Right kidney (tissue), 1 donor: ENCODE results near the gene MICU1.
A peak's percentile ranks its signal among the peaks of the same experiment; 100 is the strongest.

Source experiments
- DNase-seq: peaks from one replicate; pipeline ENCODE4 v3.0.0-alpha.2; 2016

MICU1 gene

DNA sequence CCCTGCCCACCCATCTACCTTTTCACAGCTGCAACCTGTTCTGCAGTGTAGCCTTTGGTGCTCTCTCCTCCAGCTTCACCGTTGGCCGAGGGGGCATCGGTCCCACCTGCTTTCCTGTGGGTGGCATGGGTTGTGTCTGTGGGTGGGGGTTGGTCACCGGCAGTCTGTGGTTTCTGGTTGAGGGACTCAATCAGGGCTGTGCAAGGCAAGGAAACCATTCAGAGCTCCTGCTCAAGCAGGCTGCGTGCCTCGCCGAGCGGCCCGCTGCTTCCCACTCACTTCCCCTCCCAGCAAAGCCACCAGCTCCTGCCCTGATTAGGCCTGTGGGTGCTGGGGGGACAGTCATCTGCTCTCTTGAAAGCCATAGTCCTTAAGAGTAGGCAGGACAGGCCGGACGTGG, 280.9 kb downstream of the MICU1 start:
- DNase-seq: no peak

DNA sequence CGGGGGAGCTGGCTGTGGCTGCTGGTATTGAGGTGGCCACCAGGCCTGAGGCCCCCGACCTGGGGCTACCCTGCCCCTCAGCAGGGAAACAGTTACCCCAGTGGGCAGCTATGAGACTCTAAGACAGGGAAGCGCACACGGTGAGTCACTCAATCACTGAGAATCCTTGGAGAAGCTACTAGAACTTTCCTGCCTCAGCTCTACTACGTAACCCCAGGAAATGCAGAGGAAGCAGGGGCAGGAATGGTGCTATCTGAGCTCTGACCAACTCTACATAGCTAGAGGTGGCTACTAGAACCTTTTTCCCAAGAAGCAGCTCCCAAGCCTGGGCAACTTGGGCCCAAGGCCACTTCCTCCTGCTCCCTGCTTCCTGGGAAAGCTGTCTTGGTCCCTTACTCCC, 283.0 kb downstream of the MICU1 start:
- no peak for DNase-seq

DNA sequence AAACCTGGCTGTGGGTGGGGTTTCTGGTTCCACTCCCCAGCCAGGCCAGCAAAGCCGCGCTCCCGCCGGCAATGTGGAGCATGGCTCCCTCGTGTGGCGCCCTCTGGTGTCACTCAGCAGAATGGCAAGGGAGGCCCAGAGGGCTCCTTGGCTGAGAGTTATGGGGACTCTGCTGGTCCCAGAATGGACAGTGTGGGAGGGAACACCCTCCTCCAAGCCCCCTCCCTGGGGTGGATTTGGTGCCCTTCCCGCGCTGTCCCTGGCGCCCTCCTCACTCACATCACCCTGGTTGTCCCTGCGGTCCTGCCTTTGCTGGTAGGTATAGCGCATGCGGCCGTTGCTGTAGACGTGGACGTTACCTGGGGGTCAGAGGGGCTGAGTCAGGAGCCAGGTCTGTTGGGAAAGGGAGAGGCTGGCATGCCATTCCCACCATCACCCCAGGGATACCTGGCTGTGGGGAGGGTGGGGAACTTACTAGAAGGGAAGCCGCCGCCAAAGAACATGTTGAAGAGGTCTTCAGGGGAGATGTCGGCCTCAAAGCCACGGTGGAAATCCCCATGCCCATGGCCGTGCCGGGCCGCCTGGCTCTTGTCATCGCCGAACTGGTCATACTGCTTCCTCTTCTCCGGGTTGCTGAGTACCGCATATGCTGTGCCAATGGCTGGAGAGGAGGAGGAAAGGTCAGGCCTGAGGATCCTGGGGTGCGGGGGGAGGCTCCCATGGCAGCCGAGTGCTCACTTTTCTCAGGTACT, 285.2 kb downstream of the MICU1 start:
- DNase-seq: peak; percentile 52

GRCh38 chr10:72338180-72338579, 287.7 kb downstream of the MICU1 start:
- DNase-seq: no peak

DNA sequence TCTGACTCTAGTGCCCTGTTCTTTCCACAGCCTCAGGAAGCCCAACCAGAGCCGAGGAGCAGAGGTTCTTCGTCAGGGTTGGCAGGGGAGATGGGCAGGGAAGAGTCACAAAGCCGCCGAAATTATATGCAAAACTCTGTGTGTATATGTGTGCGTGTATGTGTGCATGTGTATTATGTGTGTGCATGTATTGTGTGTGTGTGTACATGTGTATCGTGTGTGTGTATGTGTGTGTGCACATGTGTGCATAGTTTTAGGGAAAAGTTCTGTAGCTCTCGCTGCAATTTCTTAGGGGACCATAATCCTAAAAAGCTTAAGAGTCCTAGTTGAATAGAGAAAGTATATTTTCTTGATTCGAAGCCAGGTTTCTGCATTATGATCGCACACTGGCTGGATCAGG, 288.2 kb downstream of the MICU1 start:
- DNase-seq: no peak

DNA sequence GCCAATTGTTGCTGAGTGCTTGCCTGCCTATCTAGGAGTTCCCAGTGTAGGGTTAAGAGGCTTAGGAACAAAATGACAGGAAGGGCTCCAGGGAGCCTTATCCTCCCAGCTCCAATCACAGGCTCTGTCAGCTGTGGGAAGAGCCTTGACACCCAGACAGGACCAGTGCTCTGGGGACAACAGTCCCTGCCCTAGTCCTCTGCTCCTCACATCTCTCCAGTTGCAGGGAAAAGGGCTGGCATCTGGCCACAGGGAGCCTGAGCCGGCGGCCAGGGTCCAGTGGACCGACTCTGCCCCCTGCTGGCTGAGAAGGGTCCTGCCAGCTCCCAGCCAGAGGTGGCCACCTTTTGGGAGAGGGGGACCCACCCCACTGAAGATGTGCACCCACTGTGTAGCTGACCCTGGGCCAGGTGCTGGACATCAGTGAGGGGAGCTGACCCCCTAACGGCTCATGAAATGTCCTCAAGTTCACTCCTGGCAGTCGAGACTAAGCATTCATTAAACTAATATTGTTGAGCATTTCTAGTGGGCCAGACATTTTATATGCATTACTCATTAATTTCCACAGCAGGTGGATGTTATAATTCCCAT, 288.7 kb downstream of the MICU1 start:
- DNase-seq: peak; percentile 69

DNA sequence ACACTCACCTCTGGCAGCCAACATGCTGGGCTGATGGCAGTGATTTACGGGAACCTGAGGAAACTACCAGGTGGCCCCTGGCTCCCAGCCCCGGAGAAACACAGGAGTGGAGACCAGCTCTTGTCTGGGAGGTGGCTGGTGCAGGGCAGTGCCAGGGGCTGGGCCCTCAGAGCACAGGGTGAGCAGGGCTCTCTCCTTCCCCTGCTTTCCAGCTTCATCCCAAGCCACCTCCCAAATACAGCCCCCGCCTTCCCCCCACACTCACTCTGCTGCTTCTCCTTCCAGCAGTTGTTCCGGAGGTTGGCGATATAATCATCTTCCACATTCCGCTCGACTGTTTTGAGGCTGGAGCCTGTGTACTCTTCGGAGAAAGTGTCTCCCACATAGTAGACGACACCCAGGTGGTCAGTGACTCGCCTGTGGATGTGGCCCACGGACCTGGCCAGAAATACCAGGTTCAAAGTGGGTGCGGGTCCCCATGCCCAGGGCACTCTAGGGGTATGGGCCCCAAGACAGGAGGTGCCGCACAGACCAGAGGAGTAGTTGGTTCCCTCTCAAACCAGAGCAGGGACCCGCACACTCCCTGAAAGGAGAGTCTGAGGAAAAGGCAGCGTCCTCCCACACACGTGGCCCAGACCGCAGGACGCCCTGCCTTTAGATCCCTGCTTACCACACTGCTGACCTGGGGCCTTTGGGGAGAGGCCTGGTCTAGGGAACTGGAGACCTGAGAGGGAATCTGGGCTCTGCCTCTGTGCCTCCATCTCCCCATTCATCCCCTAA, 289.4 kb downstream of the MICU1 start:
- DNase-seq: no peak

GRCh38 chr10:72335394-72336258, 290.3 kb downstream of the MICU1 start:
- DNase-seq: peak; percentile 35

DNA sequence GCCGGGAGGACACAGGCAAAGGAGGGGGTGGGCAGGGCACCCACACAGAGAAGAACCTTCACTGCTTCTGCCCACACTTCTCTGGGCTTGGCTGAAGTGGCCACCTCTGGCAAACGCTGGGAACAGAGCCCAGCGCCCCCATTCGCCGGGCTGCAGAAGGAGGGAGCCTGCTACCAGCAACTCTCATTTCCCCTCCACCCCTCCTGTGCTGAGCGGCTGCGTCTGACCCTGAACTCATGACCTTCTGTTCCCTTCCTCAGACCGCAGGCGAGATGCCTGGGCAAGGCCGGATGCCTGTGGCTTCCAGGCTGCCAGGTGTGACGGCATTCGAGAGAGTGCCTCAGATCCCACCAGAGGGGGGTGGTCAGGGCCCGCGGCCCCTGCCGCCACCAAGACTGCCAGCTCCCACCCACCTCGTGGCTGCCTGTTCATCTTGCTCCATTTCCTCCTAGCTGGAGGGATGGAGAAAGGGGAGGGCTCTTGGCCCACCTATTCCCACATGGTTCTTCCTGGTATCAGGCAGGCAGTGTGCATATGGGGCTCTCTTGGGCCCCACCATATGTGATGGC, 291.0 kb downstream of the MICU1 start:
- DNase-seq: peak; percentile 62

DNA sequence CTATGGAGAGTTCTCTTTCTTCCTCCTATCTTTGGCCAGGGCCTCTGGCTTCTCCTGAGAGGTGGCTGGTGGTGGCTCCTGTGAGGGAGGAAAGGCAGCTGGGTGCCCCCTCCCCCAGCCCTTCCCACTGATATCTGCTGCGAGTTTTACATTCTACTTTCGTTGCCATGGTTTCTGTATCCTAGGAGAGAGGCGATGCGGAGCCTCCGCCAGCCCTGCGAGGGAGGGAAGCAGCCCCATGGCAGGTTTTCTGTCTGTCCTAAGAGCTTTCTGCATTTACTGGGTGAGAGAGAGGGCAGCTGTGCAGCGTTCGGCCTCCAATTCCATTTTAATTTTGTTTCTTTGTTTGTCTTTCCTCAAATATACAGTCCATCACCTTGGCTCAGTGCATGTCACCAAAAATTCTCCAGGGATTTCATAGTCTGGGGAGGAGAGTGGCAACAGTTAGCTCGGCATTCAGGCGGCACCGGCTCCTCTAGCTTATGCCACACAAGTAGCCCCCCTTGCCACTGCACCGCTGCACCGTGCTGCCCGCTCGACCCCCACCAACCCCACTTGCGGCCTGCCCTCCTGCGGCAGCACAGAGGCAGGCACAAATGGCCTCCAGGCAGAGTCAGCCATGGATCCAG, 291.6 kb downstream of the MICU1 start:
- peak; percentile 67 for DNase-seq

GRCh38 chr10:72333112-72334015, 292.5 kb downstream of the MICU1 start:
- no peak for DNase-seq

DNA sequence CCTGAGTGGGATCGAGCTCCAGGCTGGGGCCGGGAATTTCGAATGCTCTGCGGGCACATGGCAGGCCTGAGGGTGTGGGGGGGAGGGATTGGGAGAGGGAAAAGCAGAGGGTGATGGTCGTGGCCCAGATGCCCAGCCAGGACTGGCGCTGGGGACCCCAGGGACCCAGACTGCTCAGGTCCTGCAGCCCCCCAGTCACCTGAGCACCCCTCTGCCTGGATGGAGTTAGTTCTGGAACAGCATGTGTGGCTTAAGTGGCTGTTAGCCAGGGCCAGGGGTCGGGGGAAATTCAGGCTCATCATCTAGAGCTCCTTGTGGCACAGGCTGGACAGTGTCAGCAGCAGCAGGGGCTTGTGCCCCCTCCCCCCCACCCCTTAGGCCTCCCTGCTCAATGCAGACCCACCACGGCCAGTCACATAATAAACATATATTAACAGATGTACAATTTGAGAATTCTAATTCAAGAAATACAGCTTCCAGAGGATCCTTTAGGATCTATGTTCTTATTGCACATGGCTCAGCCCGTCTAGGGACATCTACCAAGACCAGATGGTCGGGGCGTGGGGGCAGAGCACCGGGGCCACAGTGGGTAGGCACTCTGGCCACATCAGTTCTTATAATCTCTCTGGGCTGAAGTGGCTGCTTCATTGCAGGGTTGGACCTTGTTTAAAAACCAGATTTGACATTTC, 293.3 kb downstream of the MICU1 start:
- DNase-seq: peak; percentile 63

DNA sequence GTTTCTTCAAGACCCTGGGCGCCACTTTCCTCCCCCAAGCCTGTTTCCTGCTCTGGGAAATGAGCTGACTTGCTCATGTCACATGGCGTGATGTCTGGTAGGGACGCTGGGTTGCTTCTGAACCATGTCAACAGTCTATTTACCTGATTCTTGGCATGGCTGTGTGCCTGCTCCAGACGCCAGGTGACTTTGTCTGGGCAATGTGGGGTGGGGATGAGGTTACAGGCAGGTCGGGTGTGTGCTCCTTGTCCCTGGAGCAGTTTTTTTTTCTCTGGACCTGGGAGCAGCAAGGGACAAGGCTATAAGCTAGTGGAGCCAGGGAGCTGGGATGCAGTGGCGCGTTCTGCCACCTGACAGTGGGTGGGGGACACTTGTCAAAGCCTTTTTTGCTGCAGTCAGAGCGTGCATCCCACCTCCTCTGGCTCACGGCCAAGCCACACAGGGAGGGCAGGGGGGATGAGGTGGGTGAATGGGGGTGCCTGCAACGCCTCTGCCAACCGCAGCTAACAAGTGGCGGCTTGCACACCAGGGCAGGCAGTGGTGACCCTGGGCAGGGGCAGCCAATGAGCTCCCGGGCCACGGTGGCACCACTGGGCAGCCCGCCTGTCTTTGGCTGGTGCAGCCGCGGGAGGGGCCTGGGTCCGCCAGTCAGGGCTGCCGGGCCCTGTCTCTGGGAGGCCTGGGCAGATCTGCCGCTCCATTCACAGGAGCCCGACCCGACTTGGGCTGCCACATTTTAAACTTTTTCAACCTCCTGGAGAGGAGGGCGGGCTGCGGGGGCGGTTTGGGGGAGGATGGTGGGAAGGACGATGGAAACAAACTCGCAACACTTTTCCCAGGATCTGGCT, 294.1 kb downstream of the MICU1 start:
- peak; percentile 79 for DNase-seq

GRCh38 chr10:72330069-72330426, 295.8 kb downstream of the MICU1 start:
- DNase-seq: no peak

GRCh38 chr10:72329290-72330068, 296.4 kb downstream of the MICU1 start:
- DNase-seq: no peak

- DNase-seq: no peak
Observed at GRCh38 chr10:72328829-72329204, 297.1 kb downstream of the MICU1 start.

GRCh38 chr10:72328045-72328828, 297.6 kb downstream of the MICU1 start:
- peak; percentile 76 for DNase-seq
